HUES48 (cell line): ENCODE data around the gene MYOM1.

Experiments used
- H3K27ac ChIP-seq: one replicate; pipeline ENCODE4 v1.7.0; 2013; ENCODE audit warnings: low read depth, low read length, inconsistent platforms
- H3K27me3 ChIP-seq: 2 replicates; pipeline ENCODE4 v1.6.1; 2013; ENCODE audit warnings: mild to moderate bottlenecking, low read length; ENCODE audit not compliant: control insufficient read depth, insufficient read depth
- H3K36me3 ChIP-seq: 2 replicates; pipeline ENCODE4 v1.6.1; 2013; ENCODE audit warnings: low read length; ENCODE audit not compliant: control insufficient read depth, insufficient read depth
- H3K4me1 ChIP-seq: 2 replicates; pipeline ENCODE4 v1.6.1; 2013; ENCODE audit warnings: mild to moderate bottlenecking, low read length; ENCODE audit not compliant: control insufficient read depth, insufficient read depth
- H3K4me3 ChIP-seq: 2 replicates; pipeline ENCODE4 v1.5.1; 2013; ENCODE audit warnings: mild to moderate bottlenecking, low read depth, low read length
- H3K9ac ChIP-seq: 2 replicates; pipeline ENCODE4 v1.6.1; 2013; ENCODE audit warnings: mild to moderate bottlenecking, low read depth, low read length, moderate library complexity
- H3K9me3 ChIP-seq: 2 replicates; pipeline ENCODE4 v1.6.1; 2013; ENCODE audit warnings: low read length; ENCODE audit not compliant: control insufficient read depth, insufficient read depth

Gene MYOM1

DNA sequence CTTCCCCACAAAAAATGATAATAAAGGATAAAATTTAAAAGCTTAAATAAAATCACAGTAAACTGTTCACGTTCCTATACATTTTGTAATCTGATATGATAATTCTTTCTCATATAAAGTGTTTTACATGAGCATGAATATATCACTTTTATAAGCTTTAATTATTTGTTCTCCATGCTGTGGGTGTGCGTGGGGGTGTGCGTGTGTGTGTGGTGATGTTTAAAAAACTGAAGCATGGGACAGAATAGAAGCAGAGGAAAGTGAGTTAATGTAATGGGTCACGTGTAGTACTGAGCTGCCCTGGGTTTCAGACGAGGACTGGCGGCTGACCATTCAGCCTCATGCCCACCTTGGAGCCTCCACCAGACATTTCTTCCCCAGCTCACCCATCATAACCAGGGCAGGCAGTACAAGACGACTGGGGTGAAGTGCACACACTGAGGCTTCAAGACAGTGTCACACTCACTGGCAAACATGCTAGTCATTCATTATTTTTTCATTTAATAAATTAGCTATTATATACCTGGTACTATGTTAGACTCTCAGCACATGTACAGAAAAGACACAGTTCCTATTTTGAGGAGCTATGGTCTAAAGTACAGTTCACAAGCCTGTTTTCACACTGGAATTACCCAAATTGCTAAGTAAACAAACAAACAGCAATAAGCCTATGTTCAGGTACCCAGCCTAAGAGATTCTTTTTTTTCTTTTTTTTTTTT, 109.6 kb downstream of the MYOM1 start:
- Histone ChIP-seq H3K27me3 (peaks cover 36% of the 10 kb centered on the region), H3K36me3 (no peaks in the 10 kb centered on the region), H3K4me3 (no peak overlapping the region), H3K9me3 (no peaks in the 10 kb centered on the region), H3K27ac (no peak overlapping the region), H3K9ac (no peak overlapping the region), H3K4me1 (no peaks in the 10 kb centered on the region)

DNA sequence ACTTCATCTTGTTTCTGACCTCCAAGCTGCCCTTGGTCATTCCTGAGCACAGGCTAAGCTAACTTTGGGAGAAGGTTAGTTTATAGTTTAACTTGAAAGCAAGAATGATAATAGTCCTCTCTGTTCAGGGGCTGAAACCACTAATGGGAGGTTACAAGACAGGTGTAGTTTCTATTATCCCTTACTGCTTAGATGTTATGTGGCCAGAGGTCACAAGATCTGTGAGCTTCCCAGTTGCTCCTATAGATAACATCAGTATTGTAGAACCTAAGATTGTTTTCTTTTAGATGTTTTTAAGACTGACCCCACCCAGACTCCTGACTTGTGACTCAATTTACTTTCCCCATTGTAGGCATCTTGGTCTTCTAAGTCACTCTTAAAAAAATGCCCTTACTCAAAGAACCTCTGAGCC, 112.0 kb downstream of the MYOM1 start:
- no peaks in the 10 kb centered on the region for H3K4me1 ChIP-seq
- no peak overlapping the region for H3K27ac ChIP-seq
- H3K9me3 ChIP-seq, result no peaks in the 10 kb centered on the region
- H3K9ac ChIP-seq, result no peak overlapping the region
- H3K4me3 ChIP-seq, result no peak overlapping the region
- peaks cover 34% of the 10 kb centered on the region for H3K27me3 ChIP-seq
- no peaks in the 10 kb centered on the region for H3K36me3 ChIP-seq

DNA sequence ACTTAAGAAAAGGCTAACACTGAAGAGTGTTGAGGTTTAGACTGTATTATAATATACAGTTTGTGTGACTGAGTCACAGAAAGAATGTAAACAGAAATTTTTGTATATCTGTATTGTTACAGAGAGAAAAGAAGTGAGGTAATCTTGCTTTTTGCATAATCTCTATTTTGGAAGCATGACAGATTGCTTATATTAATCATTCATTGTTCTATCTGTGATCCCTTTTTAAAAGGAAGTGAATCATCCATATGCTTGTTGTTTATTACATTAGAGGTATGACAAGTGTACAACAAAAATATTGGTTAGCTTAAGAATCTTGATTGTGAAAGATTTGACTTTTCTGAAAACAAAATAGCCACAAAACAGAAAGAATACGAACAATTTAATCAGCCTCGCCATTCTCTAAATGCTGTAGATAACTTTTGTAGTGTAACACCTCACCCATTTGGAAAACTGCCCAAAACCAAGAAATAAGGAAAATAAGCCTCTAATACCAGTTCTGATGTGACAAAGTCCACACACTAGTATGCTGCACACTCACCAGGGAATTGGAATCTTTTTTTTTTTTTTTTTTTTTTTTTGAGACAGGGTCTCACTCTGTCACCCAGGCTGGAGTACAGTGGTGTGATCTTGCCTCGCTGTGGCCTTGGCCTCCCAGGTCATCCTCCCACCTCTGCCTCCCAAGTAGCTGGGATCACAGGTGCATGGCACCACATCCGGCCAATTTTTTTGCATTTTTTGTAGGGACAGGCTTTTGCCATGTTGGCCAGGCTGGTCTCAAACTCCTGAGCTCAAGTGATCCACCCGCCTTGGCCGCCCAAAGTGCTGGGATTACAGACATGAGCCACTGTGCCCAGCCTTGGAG, 115.3 kb downstream of the MYOM1 start:
- no peaks in the 10 kb centered on the region for H3K4me1 ChIP-seq
- no peak overlapping the region for H3K27ac ChIP-seq
- no peaks in the 10 kb centered on the region for H3K9me3 ChIP-seq
- 0 out of 2 replicates have a peak, but pooled peaks cover under 1% of the 10 kb centered on the region for H3K27me3 ChIP-seq
- no peaks in the 10 kb centered on the region for H3K36me3 ChIP-seq
- H3K9ac ChIP-seq, result no peak overlapping the region
- H3K4me3 ChIP-seq, result no peak overlapping the region

DNA sequence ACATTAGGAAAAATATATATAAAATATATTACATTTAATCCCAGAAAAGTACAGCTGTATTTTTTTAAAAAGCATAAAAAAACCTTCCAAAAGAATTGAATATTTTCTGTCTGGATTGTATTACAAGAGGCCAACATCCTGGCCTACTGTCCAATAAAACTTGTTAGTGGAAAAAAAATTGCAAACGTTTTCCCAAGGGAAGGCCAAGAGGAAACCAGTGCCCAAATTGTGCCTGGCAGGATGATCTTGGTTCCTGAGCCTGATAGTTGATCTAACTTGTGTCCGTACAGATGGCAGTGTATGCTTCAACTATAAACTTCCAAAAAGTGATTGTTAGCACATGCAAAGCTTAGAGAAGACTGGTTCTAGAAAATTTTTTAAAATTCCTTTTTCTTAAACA, 116.2 kb downstream of the MYOM1 start:
- Histone ChIP-seq H3K27me3 (no peaks in the 10 kb centered on the region), H3K9ac (no peak overlapping the region), H3K4me1 (no peaks in the 10 kb centered on the region), H3K36me3 (no peaks in the 10 kb centered on the region), H3K27ac (no peak overlapping the region), H3K4me3 (no peak overlapping the region), H3K9me3 (no peaks in the 10 kb centered on the region)

DNA sequence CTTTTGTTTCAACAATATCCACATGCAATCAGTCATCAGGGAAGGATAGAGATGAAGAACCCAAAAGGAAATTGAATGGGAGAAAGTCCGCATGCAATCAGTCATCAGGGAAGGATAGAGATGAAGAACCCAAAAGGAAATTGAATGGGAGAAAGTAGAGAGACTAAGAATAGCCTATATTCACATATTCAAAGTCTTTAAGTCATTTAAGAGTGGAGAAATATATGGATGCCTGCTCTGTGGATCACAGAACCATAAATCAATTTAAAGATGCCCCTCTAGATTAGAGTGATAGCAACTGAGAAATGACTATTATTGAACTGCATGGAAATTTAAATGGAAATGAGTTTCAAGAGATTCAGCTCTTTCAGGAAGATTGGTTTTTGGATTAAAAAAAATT, 116.8 kb downstream of the MYOM1 start:
- no peaks in the 10 kb centered on the region for H3K36me3 ChIP-seq
- H3K4me1 ChIP-seq, result no peaks in the 10 kb centered on the region
- H3K27me3 ChIP-seq, result no peaks in the 10 kb centered on the region
- H3K9me3 ChIP-seq, result no peaks in the 10 kb centered on the region
- H3K4me3 ChIP-seq, result no peak overlapping the region
- H3K27ac ChIP-seq, result no peak overlapping the region
- H3K9ac ChIP-seq, result no peak overlapping the region

DNA sequence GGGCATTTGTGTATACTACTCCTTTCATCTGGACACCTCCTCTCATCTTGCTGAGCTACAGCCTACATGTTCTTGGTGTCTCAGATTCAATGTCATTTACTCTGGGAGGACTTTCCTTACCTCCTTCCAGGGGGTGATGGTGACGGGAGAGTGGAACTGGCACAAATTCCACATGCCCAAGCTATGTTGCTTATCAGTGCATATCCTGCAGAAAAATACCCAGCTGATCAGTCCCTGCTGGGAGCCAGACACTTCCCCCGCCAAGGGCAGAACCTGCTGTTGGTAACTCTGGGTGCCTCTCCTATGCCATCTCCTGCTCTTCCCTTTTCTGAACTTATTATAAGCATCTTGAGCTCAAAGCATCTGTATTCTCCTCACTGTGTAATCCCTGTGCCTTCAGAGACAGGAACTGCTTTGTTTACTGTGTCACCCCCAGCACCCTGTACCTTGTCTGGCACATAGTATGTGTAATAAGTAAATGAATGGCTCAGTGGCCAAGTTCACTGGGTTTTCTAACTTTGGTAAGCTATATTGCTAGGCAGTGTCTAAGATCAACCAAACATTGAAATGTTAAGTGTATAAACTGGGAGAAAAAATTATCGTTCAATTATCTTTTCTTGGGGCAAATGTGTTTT, 119.2 kb downstream of the MYOM1 start:
- Histone ChIP-seq H3K27me3 (no peaks in the 10 kb centered on the region), H3K4me3 (no peak overlapping the region), H3K9ac (no peak overlapping the region), H3K27ac (no peak overlapping the region), H3K9me3 (no peaks in the 10 kb centered on the region), H3K4me1 (no peaks in the 10 kb centered on the region), H3K36me3 (no peaks in the 10 kb centered on the region)

DNA sequence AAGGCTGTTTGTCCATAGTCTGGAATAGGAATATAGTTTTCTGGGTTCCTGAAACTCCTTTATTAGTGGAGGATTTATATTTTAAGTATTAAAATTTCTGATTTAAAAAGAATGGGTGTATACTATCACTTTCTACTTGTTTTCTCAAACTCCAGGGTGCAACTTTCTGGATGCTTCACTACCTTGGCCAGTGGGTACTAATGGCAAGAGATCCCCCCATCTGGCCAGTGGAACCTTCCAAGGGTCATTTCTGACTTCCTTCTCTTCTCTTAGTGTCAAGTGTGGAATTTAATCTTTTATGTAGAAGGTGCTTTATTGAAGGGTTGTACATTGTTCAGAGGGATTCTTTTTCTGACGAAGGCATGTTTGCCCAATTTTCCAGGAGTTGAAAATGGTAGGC, 120.4 kb downstream of the MYOM1 start:
- no peaks in the 10 kb centered on the region for H3K36me3 ChIP-seq
- no peak overlapping the region for H3K27ac ChIP-seq
- H3K27me3 ChIP-seq, result no peaks in the 10 kb centered on the region
- H3K9ac ChIP-seq, result no peak overlapping the region
- no peak overlapping the region for H3K4me3 ChIP-seq
- H3K9me3 ChIP-seq, result no peaks in the 10 kb centered on the region
- no peaks in the 10 kb centered on the region for H3K4me1 ChIP-seq

DNA sequence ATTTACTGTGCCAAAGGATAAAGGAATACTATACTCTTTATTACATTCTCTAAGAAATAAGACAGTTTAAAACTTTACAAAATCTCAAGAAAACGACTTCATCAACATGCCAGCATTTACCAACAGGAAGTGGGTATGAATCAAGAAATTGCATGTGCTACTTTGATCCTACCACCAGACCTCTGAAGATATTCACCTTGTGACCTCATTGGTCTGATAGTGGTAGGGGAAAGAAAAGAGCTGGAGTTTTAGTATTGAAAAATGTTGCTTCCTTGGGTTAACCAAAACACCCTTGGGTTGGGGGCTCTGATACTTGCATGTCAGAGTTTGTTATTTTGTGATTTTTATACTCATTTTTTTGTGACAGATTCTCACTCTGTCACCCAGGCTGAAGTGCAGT, 122.7 kb downstream of the MYOM1 start:
- Histone ChIP-seq H3K4me1 (no peaks in the 10 kb centered on the region), H3K9me3 (no peaks in the 10 kb centered on the region), H3K4me3 (no peak overlapping the region), H3K27ac (no peak overlapping the region), H3K27me3 (no peaks in the 10 kb centered on the region), H3K36me3 (no peaks in the 10 kb centered on the region), H3K9ac (no peak overlapping the region)

DNA sequence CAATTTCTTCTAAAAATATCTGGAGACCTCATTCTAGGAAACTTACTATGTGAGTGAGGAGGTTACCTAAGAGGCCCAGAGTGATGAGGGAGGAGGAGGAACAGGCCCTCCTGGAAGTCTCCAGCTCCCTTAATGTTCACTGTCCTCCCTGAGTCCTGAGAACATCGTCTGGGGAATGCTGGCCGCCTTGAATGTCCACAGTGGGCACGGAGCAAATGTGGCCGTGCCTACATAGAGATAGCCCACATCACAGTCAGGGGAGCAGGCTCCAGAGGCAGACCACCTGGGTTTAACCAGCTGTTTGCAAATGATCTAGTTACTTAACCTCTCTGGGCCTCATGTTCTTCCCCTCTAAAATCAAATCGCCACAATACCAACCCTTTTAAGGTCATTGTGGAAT, 123.8 kb downstream of the MYOM1 start:
- no peaks in the 10 kb centered on the region for H3K4me1 ChIP-seq
- no peaks in the 10 kb centered on the region for H3K9me3 ChIP-seq
- H3K27ac ChIP-seq, result no peak overlapping the region
- no peak overlapping the region for H3K9ac ChIP-seq
- no peaks in the 10 kb centered on the region for H3K36me3 ChIP-seq
- no peaks in the 10 kb centered on the region for H3K27me3 ChIP-seq
- no peak overlapping the region for H3K4me3 ChIP-seq

DNA sequence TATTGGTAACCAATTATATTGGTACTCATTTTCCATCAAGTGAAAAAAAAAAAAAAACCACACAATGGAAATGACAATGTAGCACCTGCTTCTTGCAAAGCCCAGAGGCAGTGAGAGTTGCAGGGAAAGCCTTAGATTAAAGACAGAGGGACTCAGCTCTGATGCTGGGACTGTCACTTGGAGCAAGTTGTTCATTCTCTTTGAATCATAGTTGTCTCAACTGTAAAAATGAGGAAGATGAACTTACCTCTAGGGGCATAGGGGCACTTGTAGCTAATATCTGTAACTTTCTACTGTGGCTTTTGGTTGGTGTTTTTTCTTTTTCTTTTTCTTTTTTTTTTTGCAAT, 125.5 kb downstream of the MYOM1 start:
- no peaks in the 10 kb centered on the region for H3K9me3 ChIP-seq
- no peak overlapping the region for H3K9ac ChIP-seq
- no peaks in the 10 kb centered on the region for H3K36me3 ChIP-seq
- H3K27ac ChIP-seq, result no peak overlapping the region
- no peak overlapping the region for H3K4me3 ChIP-seq
- no peaks in the 10 kb centered on the region for H3K27me3 ChIP-seq
- H3K4me1 ChIP-seq, result no peaks in the 10 kb centered on the region
